Esophagus muscularis mucosa (tissue), 4 donors: ENCODE data around the gene HAGHL. TPM values are rescaled to one million over a fixed set of nuclear protein-coding genes. Genes with fewer than 3 reads are reported as not detected.

Source experiments
- DNase-seq: peaks from one replicate; pipeline ENCODE4 v3.0.0-alpha.2; 2017; ENCODE audit errors: extremely low spot score
- H3K27ac ChIP-seq, 4 donors: fragments of 200-600 bp; sonication (generic); replicated peaks in 1 of 4; 1 replicate in 3 of 4; 2 replicates in 1 of 4; pipeline ENCODE4 v1.5.1; 2016 to 2019; ENCODE audit warnings: mild to moderate bottlenecking in 1 of 4
- H3K27me3 ChIP-seq, 4 donors: fragments of 200-600 bp; sonication (generic); one replicate each; pipeline versions ENCODE4 v1.5.1 to v1.6.0; 2016 to 2019
- H3K36me3 ChIP-seq, 4 donors: fragments of 200-600 bp; sonication (generic); one replicate each; pipeline ENCODE4 v1.5.1; 2016 to 2019
- H3K4me1 ChIP-seq, 4 donors: fragments of 200-600 bp; sonication (generic); one replicate each; pipeline ENCODE4 v1.5.1; 2016 to 2019
- H3K4me3 ChIP-seq, 4 donors: fragments of 200-600 bp; sonication (generic); 1 replicate in 2 of 4; 2 replicates in 2 of 4; pipeline ENCODE4 v1.5.1; 2016 to 2019; ENCODE audit warnings: mild to moderate bottlenecking in 4 of 4, moderate library complexity in 1 of 4
- H3K9me3 ChIP-seq, 4 donors: fragments of 200-600 bp; sonication (generic); 1 replicate in 3 of 4; 2 replicates in 1 of 4; pipeline ENCODE4 v1.5.1; 2016 to 2019
- CTCF ChIP-seq, 3 experiments: fragments of 200-600 bp in 2 of 3; fragments of 450-650 bp in 1 of 3; sonication (generic) in 2 of 3; IDR thresholded peaks; one replicate each; pipeline ENCODE4 v1.5.1; 2017 to 2019; ENCODE audit warnings: antibody characterized with exemption in 3 of 3, mild to moderate bottlenecking in 2 of 3, moderate library complexity in 1 of 3
- EP300 ChIP-seq: sonication (generic); formaldehyde crosslinking; IDR thresholded peaks from one replicate; pipeline ENCODE4 v1.6.1; 2017; ENCODE audit warnings: antibody characterized with exemption
- POLR2A ChIP-seq: fragments of 450-650 bp; IDR thresholded peaks from one replicate; pipeline ENCODE4 v1.6.1; 2017; ENCODE audit warnings: antibody characterized with exemption, moderate library complexity, mild to moderate bottlenecking, low read depth
- POLR2AphosphoS5 ChIP-seq, 2 donors: sonication (generic); formaldehyde crosslinking; IDR thresholded peaks; one replicate each; pipeline ENCODE4 v1.6.1; 2017; ENCODE audit warnings: antibody characterized with exemption in 2 of 2
- WGBS: methylation state at CpG from one replicate; pipeline ENCODE4 v1.1.5; 2018; 5-methylcytosine and 5-hydroxymethylcytosine counted together
- intact Hi-C: fragments of 100-400 bp; cut with DNase I; formaldehyde crosslinking; loops from one replicate; pipeline ENCODE4 v1.15.1; 2023
- total RNA-seq, 4 donors: library from RNA; depleted of rRNA; stranded (reverse); fragments of >200 nt; gene quantifications; one replicate each; pipeline versions ENCODE4 v1.1.0 to v1.2.1, GENCODE V29; 2016

HAGHL gene
- total RNA-seq, 4 donors from 2014 or later = 1.7 to 5.6 (median 4.5) TPM

- Histone ChIP-seq H3K4me1 (peaks cover 33 to 62% (median 49%) of the 10 kb centered on the region in 4 donors), H3K4me3 (peak within 1 kb of the TSS; percentile 67 to 98 (median 75)), H3K36me3 (peaks cover 0 to 10% (median 8%) of the 10 kb centered on the region in 4 donors), H3K9me3 (no peaks in the 10 kb centered on the region), H3K27ac (peak within 1 kb of the TSS; percentile 81 to 94 (median 91)), H3K27me3 (peaks cover 0 to 22% (median 7%) of the 10 kb centered on the region in 4 donors)
- 0% methylated on average over 19 of the region's 106 CpGs for WGBS
- TF ChIP-seq EP300 (no peak), CTCF (IDR thresholded peaks at IDR 0.05) (peak in 2 of 3 experiments; percentile 13 to 26), POLR2AphosphoS5 (IDR thresholded peaks at IDR 0.05) (peak; percentile 75 to 83), POLR2A (peak; percentile 63)
- DNase-seq = no peak
- intact Hi-C loops = no loop called here
These were observed 5.7 kb upstream of the HAGHL start, which contains the start of gene ANTKMT for GRCh38 chr16:720990-721764. Gene ANTKMT (plus strand): TSS chr16:721146. CDS start chr16:721275, 129 bp downstream.

GRCh38 chr16:721765-722540 is 5.0 kb upstream of the HAGHL start:
- peak overlapping the region; percentile 81 to 94 (median 91) for H3K27ac ChIP-seq

GRCh38 chr16:722835-723633 is 3.9 kb upstream of the HAGHL start:
- TF ChIP-seq CTCF (IDR thresholded peaks at IDR 0.05) (no peak), POLR2AphosphoS5 (IDR thresholded peaks at IDR 0.05) (no peak), EP300 (no peak), POLR2A (no peak)
- intact Hi-C loops = no loop called here
- DNase-seq = no peak
- Histone ChIP-seq H3K36me3 (peaks cover 0 to 6% (median 2%) of the 10 kb centered on the region in 4 donors), H3K27me3 (peaks cover 0 to 40% (median 21%) of the 10 kb centered on the region in 4 donors), H3K4me3 (no peak overlapping the region), H3K27ac (no peak overlapping the region), H3K9me3 (no peaks in the 10 kb centered on the region), H3K4me1 (peaks cover 41 to 62% (median 54%) of the 10 kb centered on the region in 4 donors)
- WGBS = 85% methylated on average over 23 of the region's 24 CpGs

More at GRCh38 chr16:721765-722540, 5.0 kb upstream of the HAGHL start:
- Histone ChIP-seq H3K9me3 (no peaks in the 10 kb centered on the region), H3K4me3 (peak overlapping the region; percentile 67 to 98 (median 75)), H3K36me3 (peaks cover 0 to 9% (median 6%) of the 10 kb centered on the region in 4 donors), H3K4me1 (peaks cover 30 to 62% (median 49%) of the 10 kb centered on the region in 4 donors), H3K27me3 (peaks cover 0 to 29% (median 13%) of the 10 kb centered on the region in 4 donors)
- TF ChIP-seq EP300 (no peak), CTCF (IDR thresholded peaks at IDR 0.05) (no peak), POLR2A (no peak), POLR2AphosphoS5 (IDR thresholded peaks at IDR 0.05) (no peak)
- no peak for DNase-seq
- WGBS = no CpG with 5 or more reads among the region's 51 CpGs
- intact Hi-C loops = no loop called here

- peaks cover 0 to 6% (median 2%) of the 10 kb centered on the region in 4 donors for H3K36me3 ChIP-seq
- TF ChIP-seq CTCF (IDR thresholded peaks at IDR 0.05) (no peak), POLR2AphosphoS5 (IDR thresholded peaks at IDR 0.05) (no peak), POLR2A (no peak), EP300 (no peak)
- no peak overlapping the region for H3K27ac ChIP-seq
- 84% methylated on average over 9 of the region's 9 CpGs for WGBS
- H3K27me3 ChIP-seq = peaks cover 0 to 47% (median 24%) of the 10 kb centered on the region in 4 donors
- no peaks in the 10 kb centered on the region for H3K9me3 ChIP-seq
- no peak overlapping the region for H3K4me3 ChIP-seq
- intact Hi-C loops = no loop called here
- H3K4me1 ChIP-seq = peaks cover 47 to 64% (median 58%) of the 10 kb centered on the region in 4 donors
- DNase-seq = no peak
These were observed 3.2 kb upstream of the HAGHL start for GRCh38 chr16:723695-724094.
